HTR-8/SVneo (cell line): ENCODE data around the gene JSRP1.

Experiments
- DNase-seq: peaks from one replicate; pipeline ENCODE4 v3.0.0; 2011; ENCODE audit warnings: low spot score, mixed read lengths; ENCODE audit not compliant: insufficient read length
- FAIRE-seq: peaks from 2 replicates; lab custom pipeline; 2011; peaks lifted over from hg19 to GRCh38; lab: Jason Lieb, UNC

JSRP1 gene

GRCh38 chr19:2248136-2249009 lies 7.8 kb downstream of the JSRP1 start:
- DNase-seq, result no peak
- no peak for FAIRE-seq

- no peak for FAIRE-seq
- DNase-seq, result no peak
Measured at GRCh38 chr19:2247433-2248101, 8.7 kb downstream of the JSRP1 start.

- DNase-seq (no peak), FAIRE-seq (no peak)
Measured at GRCh38 chr19:2246801-2247361, 9.3 kb downstream of the JSRP1 start.

DNA sequence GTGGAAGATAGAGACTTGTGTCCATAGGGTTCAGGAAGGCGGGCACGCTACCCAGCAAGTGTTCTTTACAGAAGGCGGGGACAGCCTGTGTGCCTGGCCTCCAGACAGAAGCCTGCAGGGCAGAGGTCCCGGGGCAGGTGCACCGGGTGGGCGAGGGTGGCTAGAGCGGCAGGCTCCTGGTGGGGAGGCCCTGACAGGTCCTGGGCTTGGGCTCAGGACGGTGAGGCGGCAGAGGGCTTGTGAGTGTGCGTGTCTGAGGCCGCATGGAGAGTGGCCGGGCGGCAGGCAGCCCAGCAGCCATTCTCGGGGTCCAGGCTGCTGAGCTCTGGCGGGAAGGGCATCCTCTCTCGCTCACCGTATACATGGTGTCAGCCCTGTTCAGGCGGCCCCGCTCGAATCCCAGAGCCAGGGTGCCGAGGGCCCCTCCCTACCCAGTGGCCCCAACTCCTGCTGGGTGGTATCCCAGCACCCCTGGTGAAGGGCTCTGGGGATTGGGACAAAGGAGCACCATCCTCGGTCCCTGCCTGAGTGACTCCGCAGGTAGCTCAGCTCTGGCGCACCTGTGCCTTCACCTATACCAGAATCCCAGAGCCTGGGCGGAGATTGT lies 10.1 kb downstream of the JSRP1 start:
- no peak for FAIRE-seq
- no peak for DNase-seq

DNA sequence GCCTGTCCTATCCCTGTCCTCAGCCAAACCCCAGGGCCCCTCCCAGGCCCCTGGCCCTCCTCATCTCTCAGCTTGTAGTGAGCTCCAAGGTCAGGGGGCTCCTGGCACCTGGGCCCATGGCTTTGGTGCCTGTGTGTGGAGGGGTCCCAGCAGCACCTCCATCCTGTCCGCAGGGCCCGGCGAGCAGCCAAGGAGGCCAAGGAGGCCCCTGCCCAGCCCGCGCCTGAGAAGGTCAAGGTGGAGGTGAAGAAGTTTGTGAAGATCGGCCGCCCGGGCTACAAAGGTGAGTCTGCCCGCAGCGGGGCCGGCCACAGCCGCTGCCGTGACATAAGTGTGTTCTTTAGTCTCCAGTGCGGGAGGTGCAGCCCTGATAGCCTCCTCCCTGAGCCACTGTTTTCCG lies 10.9 kb downstream of the JSRP1 start:
- no peak for DNase-seq
- no peak for FAIRE-seq

GRCh38 chr19:2244486-2244885 lies 11.7 kb downstream of the JSRP1 start:
- DNase-seq (no peak), FAIRE-seq (no peak)

GRCh38 chr19:2244125-2244411 lies 12.1 kb downstream of the JSRP1 start:
- FAIRE-seq (no peak), DNase-seq (no peak)

DNA sequence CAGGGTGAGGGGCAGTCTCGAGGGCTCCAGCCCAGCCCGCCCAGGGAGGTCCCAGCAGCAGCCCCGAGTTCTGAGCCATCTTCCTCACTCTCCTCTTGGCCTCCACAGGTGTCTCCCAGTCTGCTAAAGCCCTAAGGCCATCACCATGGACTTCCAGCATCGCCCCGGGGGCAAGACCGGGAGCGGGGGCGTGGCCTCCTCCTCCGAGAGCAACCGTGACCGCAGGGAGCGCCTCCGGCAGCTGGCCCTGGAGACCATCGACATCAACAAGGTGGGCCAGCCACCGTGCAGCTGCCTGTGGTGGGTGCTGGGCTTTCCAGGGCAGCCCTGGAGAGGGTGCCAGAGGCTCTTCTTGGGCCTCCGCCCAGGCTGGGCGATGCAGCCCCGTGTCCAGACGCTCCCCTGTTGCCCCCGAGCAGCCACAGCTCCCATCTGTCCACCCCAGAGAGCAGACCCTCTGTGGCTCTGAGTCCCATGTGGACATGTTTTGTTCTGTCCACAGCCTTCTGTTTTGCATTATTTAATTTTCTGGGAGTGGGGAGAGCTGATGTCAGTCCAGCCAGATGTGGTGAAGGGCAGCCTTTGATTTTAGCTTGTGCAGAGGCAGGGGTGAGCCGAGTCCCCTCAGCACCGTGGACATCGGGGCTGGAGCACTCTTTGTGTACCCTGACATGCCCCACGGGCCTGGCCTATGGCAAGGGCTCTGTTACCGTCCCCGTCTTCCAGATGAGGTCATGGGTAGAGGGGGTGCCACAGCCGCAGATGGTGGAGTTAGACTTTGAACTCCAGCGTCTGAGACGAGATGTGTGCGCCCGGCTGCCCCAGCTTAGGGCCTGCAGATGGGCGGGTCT lies 12.7 kb downstream of the JSRP1 start:
- no peak for DNase-seq
- FAIRE-seq, result no peak

GRCh38 chr19:2242816-2243215 lies 13.4 kb downstream of the JSRP1 start:
- DNase-seq (no peak), FAIRE-seq (no peak)

DNA sequence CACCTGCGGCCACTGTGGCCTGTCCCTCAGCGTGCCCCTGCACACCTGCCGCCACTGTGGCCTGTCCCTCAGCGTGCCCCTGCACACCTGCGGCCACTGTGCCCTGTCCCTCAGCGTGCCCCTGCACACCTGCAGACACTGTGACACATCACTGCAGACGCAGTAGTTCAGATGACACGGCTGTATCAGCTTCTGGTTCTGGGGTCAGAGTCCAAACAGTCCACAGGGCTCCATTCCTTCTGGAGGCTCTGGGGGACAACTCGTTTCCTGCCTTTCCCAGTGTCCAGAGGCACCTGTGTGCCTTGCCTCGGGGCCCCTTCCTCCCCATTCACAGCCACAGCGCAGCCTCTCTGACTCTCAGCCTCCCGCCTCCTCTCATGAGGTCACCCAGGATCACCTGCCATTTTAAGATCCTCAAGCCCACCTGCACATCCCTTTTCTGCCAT lies 14.1 kb downstream of the JSRP1 start:
- no peak for FAIRE-seq

DNA sequence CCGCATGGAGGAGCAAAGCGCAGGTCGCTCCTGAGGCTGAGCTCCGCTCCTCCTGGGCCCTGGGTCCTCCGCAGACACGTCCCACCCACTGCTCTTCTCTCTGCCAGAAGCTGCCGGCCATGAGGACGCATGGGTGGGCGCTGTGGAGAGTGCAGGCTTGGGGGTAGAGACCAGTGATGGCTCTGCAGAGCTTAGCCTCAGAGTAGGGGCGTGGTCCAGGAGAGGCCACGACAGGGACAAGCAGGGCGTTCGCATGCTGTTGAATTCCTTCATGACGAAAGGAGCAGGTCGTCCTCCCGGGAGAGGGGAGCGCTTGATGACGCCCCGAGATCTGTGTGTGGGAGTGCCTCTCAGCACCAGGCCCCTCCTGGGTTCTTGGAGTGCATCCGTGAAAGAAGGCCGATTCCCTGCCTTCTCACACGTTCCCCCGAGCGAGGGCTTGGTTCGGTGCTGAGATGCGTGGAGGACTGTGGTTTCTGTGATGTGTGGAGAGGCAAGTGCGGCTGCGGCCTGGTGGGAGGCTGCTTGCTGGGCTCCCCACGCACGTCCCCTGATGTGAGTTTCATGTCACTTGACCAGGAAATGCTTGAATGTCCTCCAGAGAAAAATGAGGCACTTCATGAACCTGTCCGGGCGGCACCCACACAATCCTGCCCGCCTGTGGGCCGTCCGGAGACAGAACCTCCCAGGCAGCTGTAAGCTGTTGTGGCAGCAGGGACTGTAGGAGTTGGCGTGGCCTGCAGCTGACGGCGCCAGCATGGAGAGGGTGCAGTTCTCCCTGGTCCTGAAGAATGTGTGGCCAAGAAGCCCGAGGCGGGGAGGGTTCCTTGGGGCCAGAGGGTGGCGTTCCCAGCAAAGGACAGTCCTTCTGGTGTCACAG lies 15.1 kb downstream of the JSRP1 start:
- FAIRE-seq (no peak), DNase-seq (no peak)

More for the DNA sequence above, 14.1 kb downstream of the JSRP1 start:
- DNase-seq, result no peak

DNA sequence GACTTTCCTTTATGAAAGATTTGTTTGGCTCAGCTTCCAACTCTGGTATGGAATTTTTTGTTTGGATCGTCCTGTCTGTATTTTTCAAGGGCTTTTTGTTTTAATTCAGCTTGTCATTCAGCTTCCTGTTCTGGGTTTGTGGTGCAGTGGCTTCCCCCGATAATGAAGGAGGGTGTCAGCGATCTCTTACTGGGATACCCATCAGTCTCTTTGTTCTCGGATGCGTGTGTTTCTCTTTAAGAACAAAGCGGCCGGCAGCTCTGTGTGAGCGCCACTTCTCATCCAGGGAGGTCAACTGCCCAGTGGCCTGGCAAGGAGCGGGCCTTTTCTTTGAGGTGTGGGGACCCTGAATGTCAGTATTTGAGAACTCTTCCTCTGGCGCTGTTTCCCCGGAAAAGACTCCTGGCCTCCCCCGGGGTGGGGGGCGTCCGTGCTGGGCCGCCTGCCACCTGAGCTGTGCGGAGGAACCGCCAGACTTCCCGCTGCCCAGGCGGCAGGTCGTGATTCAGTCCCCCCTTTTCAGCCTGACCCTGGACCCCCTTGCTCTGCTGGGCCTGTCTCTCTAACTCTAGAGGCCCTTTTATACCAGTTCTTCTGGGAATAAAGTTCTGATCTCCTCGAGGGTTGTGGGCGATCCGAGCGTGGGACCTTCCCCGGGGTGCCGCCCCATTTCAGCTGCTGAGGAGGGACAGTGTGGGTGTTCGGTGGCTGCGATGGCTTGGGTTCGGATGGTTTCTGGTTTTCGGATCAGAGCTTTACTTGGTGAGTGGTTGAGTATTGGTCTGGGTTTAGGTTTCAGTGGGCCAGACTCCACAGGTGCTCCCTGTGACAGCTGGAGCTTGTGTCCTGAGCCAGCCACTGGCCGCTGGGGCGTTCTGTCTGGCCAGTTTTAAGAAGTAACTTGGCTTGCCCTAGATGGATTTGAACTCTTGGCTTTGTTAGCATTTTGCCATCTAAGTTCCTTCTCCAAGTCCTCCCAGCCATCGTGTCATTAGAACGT lies 16.1 kb downstream of the JSRP1 start:
- FAIRE-seq (no peak), DNase-seq (no peak)

- DNase-seq, result no peak
- FAIRE-seq, result no peak
Measured at GRCh38 chr19:2239173-2239572, 17.0 kb downstream of the JSRP1 start.

GRCh38 chr19:2237869-2238153 lies 18.4 kb downstream of the JSRP1 start:
- no peak for DNase-seq
- FAIRE-seq, result no peak

- no peak for DNase-seq
- FAIRE-seq, result no peak
Measured at GRCh38 chr19:2237051-2237868, 19.0 kb downstream of the JSRP1 start.

DNA sequence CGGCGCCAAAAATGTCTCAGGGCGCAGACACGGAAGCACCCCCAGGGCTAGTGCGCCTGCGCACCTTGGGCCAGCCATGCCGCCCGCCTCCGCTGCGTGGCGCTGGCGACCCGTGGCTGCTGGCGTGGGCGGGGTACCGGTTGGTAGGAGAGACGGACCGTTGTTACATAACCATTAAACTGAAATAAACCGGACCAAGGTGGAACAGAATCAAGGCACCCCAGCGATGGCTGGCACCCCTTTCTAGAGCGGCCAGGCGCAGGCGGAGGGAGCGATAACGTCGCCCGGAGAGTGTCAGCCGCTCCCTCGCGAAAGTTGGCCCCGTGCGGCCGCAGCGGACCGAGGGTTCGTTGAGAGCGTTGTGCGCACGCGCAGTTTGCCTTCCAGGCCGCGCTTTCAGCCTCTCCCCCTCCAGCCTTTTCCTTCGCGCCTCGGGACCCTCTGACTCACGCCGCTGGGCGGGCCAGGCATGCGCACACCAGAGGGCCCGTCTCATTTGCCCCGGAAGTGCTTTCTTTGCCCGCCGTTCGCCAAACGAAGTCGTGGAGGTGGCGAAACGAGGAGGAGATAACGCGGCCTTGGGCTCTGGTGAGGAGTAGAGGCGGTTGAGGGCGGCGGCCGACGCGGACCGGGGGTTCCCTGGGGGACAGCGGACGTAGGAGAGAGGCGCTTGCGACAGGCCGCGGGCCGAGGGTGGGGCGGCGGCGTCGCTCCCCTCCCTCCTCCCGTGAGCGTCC lies 19.7 kb downstream of the JSRP1 start, which contains the start of the genes PLEKHJ1 and SF3A2:
Gene PLEKHJ1 (minus strand): TSS at position 16 of the 737 bp plus-strand sequence. CDS start 81 bp downstream, outside the sequence.
Gene SF3A2 (plus strand): TSS at position 511 of the 737 bp plus-strand sequence. CDS start 6,595 bp downstream, outside the sequence.
- DNase-seq, result peak; percentile 97
- peak; percentile 89 for FAIRE-seq

- no peak for DNase-seq
- FAIRE-seq, result no peak
Measured at GRCh38 chr19:2236064-2236313, 20.2 kb downstream of the JSRP1 start.
